GM21423 (cell line): ENCODE results near the gene HYAL1.
"Not testable (repeated sequence)": the region's sequence is repeated elsewhere in the genome, so short reads cannot be mapped to it uniquely, and the experiment has no call there.

Experiments
- ATAC-seq: cut with Tn5 transposase; IDR thresholded peaks from one replicate; pipeline ENCODE4 v1.9.1; 2021; ENCODE audit warnings: mild to moderate bottlenecking, moderate library complexity; ENCODE audit not compliant: unreplicated experiment

Gene HYAL1

DNA sequence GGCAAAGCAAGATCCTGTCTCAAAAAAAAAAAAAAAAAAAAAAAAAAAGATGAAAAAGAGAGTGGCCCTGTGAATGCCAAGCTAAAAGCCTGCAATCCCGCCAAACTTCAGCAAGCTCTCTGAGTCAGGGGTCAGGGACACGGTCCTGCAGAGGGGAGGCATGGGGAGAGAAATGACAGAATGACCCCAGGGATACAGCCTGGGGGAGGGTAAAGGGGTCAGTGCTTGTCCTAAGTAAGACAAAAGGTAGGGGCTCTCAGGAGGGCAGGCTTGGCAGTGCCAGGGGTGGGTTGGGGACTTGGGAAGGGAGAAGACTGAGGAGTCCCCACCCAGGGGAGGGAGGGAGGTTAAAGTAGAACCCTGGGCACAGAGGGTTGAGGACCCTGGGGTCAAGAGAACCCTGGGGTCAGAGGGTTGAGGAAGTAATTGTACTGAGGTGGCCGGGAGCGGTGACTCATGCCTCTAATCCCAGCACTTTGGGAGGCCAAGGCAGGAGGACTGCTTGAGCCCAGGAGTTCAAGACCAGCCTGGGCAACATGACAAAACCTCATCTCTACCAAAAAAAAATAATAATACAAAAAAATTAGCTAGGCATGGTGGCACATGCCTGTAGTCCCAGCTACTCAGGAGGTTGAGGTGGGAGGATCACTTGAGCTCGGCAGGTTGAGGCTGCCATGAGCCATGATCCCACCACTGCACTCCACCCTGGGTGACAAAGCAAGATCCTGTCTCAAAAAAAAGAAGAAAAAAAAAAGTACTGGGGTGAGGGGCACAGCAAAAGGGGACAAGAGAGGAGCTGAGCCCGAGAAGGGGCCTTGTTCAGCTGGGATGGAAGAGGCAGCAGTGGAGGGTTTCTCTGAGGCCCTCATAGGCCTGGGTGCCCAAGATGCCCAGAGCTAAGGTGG, 39.6 kb downstream of the HYAL1 start:
- ATAC-seq = no peak

DNA sequence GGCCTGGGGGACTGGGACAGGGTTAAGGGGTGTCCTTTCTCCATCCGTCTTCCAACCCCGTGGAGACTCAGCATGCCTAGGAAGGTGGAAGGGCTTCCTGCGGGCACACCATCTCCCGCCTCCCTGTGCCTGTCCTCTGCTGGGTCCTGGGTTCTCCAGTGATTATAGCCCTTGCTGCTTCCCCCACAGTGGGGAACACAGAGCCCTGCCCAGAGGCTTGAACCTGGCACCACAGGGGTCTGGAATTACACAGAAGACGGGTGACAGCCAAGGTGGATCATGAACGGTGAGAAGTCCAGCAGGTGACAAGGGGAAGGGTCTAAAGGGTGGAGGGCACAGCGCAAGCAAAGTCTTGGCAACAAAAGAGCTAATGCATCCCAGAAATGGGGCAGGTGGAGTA, 40.6 kb downstream of the HYAL1 start:
- ATAC-seq = no peak

DNA sequence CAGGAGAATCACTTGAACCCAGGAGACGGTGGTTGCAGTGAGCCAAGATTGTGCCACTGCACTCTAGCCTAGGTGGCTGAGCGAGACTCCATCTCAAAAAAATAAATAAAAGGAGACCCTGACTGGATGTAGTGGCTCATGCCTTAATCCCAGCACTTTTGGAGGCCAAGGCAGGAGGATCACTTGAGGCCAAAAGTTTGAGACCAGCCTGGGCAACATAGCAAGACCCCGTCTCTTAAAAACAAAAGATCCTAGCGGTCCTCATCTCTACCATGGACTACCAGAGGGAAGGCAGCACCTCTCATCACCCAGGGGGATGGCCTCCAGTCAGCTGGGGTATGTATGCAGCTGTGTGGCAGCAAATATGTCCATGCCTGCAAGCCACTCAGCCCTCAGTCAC, 41.2 kb downstream of the HYAL1 start:
- ATAC-seq = not testable (repeated sequence)

DNA sequence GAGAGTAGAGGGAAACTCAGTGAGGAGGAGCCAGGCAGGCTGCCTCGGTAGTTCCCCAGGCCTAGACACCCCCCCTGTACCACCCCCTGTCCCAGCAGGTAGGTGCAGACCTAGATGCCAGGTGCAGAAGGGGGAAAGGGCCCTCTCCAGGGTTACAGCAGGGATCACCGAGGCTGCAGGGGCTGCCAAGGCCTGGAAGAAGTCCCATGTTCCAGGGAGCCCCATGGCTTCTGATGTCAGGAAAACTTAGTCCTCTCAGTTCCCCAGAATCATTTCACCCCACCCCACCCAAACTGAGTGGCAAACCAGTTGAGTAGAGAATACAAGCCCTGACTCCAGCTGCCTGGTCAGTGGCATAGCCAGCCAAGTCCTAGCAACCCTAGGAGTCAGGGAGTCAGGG, 41.9 kb downstream of the HYAL1 start:
- ATAC-seq = no peak

DNA sequence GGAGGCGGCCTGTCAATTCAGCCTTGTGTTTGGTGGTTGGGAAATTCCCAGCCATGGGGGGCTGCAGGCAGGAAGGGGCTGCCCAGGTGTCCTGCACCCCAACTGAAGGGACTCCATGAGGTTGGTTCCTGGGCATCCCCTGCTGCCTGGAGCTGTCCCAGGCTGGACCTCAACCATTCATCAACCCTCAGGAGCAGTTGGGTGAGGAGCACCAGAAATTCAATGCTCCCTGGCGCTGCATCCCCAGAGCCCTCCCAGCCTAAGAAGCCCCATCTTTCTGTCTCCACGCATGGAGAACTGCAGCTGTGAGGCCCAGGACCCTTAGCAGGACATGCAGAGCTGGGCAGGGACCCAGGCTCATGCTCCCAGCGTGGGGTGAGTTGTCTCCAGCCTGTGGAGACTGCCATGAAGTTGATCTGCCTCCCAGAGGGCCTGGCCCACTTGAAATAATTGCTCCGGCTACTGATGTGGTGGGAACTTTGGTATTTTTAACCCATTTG, 42.4 kb downstream of the HYAL1 start:
- ATAC-seq = no peak

DNA sequence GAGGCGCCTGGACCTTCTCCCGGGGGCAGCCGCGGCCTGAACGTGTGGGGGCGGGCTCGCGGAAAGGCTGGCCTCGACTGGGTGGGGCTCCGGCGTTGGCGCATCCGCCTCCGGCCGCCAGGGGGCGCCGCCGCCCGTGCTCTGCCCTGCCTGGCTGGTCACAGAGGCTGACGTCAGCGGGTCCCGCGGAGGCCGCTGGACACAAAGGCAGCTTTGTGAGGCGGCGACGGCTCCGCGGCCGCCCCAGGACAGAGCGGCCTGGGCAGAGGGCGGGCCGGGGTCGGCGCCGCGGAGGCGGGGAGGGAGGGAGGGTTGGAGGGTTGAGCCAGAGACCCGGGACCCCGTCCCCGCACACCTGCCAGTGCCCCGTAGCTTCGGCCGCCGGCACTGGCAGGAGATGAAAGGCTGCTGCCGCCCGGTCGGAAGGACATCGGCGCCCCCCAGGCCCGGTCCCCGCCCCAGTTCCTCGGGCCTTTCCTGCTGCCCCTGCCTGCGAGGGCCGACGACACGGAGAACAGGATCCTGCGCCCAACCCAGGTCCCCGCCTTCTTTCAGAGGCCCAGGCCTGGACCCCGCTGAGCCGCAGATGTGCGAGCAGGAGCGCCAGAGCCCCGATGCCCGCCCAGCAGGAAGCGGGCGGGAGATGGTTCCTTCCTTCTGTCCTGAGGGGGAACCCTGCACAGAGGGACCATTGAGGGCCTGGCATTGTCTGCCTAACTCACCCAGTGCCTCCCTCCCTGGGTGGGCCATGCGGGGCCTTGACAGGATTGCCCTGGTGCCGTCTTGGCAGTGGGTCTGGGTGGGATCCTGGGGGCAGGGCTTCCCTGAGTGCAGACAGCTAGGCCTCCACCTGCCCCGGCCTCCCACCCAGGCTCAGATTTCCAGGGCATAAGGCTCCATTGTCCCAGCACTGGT, 43.1 kb downstream of the HYAL1 start:
- ATAC-seq = peak; percentile 85

DNA sequence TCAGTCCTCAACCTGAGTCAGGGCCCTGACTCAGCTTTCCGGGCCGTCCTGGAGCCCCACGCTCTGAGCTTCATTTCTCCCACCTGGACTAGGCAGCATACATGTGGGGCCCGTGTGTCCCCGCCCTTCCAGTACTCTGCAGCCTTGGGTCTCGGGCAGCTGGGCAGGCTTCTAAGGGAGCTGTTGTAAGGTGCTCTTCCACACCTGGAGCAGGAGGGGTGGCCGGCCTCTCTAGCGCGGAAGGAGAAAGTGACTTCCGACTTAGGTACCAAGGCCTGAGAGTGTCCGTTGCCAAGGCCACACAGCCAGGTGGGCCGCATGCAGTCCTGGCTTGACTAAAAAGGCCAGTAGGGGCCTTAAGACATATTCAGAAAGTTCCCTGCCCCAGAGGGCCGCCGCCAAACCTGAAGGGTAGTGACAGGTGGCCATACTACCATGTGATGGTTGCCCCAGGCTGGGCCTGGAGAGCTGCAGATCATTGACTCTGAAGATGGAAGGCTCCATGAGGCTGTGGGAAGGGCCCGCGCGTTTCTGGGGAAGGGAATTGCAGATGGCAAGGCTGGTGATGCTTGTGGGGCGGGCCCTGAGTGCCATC, 43.8 kb downstream of the HYAL1 start:
- peak; percentile 27 for ATAC-seq

DNA sequence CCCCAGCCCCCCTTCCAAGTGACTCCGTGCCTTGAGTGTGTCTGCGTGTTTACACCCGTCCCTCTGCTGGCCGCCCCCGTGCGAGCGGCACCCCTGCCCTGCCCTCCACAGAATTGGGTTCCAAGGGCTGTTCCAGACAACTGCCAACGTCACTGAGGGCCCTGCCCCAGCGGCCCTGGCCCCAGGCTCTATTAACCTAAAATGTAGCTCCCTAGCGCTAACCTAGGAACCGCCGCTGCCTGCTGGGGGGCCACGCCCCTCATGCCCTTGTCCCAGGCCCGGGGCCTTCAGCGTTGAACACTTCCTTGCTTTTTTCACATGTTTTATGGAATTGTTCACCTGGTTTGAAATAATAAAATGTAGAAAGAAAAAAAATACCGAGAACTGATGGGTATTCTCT, 44.4 kb downstream of the HYAL1 start:
- ATAC-seq = no peak

DNA sequence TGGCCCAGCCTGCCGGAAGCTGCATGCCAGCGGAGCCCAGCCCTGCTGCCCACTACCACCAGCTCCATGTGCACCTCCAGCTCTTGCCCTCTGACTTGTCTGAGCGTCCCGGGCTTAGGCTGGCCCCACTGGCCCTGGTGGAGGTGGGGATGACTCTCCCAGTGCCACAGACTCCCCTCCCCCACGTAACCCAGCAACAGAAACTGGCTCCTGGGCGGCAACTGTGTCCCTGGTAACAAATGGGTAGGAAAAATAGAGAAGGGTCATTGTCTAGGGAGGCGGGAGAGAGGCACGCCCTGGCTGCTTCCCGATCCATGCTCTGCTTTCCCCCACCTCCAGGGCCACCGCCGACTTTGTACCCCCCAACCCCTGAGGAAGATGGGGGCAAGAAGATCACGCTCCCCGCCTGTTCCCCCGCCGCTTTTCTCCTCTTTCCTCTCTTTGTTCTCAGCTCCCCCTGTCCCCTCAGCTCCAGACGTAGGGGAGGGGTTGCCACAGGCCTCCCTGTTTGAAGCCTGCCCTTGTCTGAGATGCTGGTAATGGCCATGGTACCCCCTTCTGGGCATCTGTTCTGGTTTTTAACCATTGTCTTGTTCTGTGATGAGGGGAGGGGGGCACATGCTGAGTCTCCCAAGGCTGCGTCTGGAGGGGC, 45.2 kb downstream of the HYAL1 start:
- ATAC-seq = no peak

DNA sequence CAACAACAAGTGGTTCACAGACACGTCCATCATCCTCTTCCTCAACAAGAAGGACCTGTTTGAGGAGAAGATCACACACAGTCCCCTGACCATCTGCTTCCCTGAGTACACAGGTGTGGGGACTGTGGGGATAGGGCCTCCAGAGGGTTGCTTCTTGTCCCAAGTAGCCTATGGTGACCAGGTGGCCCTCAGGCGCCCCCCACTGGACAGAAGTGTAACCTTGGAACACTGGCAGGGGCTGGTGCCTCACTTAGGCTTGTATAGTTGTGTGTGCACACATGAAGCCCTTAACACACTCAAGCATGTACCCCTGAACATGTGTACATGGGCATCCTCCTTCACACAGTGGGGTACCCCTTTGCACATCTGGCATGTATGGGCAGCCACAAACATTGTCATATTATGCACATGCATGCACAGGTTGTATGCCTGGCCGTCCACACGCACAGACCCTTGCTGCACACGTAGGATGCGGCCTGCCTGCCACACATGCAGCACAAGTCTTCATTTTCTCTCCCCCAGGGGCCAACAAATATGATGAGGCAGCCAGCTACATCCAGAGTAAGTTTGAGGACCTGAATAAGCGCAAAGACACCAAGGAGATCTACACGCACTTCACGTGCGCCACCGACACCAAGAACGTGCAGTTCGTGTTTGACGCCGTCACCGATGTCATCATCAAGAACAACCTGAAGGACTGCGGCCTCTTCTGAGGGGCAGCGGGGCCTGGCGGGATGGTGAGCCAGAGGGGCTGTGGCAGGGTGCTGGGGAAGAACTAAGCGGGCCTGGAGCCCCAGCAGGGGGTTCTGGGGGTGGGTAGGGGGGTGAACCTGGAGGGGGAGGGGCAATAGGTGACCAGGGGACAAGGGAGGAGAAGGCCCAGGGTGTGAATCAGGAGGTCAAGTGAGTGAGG, 46.1 kb downstream of the HYAL1 start:
- ATAC-seq = no peak

DNA sequence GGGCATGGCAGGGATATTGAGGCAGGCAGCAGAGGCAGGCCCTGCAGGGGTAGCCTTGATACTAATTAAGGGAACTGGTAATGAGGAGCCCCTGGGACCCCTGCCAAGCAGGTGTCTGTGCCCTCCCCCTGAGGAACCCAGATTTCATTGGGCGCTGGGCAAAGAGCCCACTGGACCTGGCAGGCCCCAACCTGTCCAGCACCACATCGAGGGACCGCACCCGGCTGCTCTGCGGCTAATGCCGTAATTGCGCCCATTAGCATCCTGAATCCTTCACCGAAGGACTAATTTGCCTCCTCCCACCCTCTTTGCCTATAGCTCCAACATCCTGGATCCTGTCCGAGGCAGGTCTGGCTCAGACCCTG, 48.1 kb downstream of the HYAL1 start:
- no peak for ATAC-seq

DNA sequence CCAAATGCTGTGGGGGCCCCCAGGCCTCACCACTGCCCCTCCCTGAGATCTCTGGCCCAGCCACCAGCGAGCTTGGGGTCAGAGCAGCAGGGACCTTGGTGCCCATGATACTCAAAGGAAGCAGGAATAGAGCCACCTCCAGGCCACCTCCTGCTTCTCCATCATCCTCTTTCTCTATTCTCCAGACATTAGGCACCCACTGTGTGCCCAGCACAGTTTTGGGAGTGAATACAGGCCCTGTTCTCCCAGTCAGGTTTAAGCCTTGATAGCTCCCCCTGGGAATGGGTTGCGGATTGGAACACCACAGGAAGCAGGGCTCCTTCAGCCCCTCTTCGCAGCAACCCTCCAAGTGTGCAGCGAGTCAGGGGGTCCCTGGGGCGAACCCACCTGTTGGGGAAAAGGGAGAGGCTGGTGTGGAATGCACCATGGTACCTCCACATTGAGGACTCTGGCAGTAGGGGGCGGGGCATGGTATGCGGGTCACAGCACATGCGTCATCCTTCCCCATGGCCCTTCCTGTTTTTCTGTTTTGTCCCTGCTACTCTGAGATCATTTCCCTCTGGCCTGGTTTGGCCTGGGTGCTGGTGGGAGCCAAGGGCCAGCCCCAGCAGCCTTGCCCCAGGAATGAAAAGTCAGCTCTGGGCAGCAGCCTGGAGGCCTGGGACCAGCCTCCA, 48.7 kb downstream of the HYAL1 start:
- no peak for ATAC-seq

DNA sequence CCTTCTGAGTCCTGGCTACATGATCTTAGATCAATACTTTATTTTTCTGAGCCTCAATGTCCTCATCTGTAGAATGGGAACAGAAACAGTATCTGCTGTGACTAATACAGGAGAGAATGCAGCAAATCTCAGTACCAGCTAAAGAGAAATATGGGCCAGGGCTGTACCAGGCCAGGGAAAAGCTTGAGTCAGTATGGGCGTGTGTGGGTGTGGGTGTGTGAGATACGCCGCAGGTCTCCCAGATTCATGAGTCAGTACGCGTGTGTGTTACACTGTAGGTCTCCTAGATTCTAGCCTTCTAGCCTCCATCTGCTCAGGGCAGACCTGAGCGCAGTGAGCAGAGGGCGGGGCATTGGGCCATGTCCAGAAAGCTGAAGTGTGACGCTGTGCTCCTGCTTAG, 52.2 kb downstream of the HYAL1 start:
- ATAC-seq = no peak

DNA sequence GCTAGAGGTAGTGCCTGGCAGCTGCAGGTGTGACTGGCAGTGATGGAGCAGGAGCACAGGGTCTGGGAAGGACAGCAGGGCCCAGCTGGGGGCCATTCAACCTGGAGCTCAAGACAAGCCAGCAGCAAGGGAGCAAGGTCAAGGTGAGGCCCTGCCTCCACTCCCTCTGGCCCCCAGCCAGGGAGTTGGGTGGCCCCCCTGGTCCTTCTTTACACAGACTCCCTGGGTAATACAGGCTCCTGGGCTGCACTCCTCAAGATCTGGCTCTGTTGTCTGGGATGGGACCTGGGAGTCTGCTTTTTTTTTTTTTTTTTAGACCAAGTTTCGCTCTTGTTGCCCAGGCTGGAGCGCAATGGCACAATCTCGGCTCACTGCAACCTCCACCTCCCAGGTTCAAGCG, 52.9 kb downstream of the HYAL1 start:
- no peak for ATAC-seq
